H1 (cell line): ENCODE results near the gene CD300A. TPM values are rescaled to one million over a fixed set of nuclear protein-coding genes. Genes with fewer than 3 reads are reported as not detected.

Source experiments
- CHD7 ChIP-seq: fragments of 300-600 bp; sonication (generic); IDR thresholded peaks from 2 replicates; pipeline ENCODE4 v1.7.1; 2012; ENCODE audit warnings: low read length, moderate library complexity, mild to moderate bottlenecking, inconsistent platforms; ENCODE audit not compliant: insufficient replicate concordance
- SRF ChIP-seq: IDR thresholded peaks from 2 replicates; pipeline ENCODE4 v1.6.1; 2011; ENCODE audit warnings: mild to moderate bottlenecking, low read depth, low read length, moderate library complexity
- SUZ12 ChIP-seq: fragments of 200-600 bp; sonication (generic); IDR thresholded peaks from 2 replicates; pipeline ENCODE4 v1.6.1; 2012; ENCODE audit warnings: mild to moderate bottlenecking, inconsistent platforms, low read length, moderate library complexity, mixed read lengths
- polyA plus RNA-seq, 7 experiments: library from polyadenylated mRNA; depleted of rRNA in 3 of 7; stranded (reverse) in 5 of 7; unstranded in 2 of 7; fragments of >200 nt in 5 of 7; fragments of 200-250 nt in 2 of 7; gene quantifications; 1 replicate in 5 of 7; 2 replicates in 1 of 7; 4 replicates in 1 of 7; pipeline versions ENCODE4 v1.2.1 to v1.2.3, GENCODE V29; 2011 to 2013; ENCODE audit warnings: missing spikeins in 2 of 7, mixed read lengths in 2 of 7
- total RNA-seq: library from RNA; stranded (reverse); fragmentation: NEBNext Ultra II Directional; extraction: Animal tissue kit (Norgen Biotek cat#: 25700); gene quantifications from 2 replicates; pipeline ENCODE4 v1.2.1, GENCODE V29; 2021

CD300A gene
- total and polyA plus RNA-seq, 2 of the 8 experiments (the other 6 are each of a cell fraction or from before 2014, with no cell fraction given) = 0.52 to 1.3 TPM

GRCh38 chr17:74466111-74466827, at the start of gene CD300A (continued):
- TF ChIP-seq CHD7 = no peak
- peak; percentile 55; the same call in 1 of the 2 replicates for TF ChIP-seq SUZ12
- no peak for TF ChIP-seq SRF
